T1000 (cell line): ENCODE results near the gene DOCK3.

ENCODE experiments used
- DNase-seq: peaks from one replicate; lab custom pipeline; 2025; ENCODE audit warnings: mixed read lengths; lab: John Stamatoyannopoulos, UW

The DOCK3 gene, protein sequence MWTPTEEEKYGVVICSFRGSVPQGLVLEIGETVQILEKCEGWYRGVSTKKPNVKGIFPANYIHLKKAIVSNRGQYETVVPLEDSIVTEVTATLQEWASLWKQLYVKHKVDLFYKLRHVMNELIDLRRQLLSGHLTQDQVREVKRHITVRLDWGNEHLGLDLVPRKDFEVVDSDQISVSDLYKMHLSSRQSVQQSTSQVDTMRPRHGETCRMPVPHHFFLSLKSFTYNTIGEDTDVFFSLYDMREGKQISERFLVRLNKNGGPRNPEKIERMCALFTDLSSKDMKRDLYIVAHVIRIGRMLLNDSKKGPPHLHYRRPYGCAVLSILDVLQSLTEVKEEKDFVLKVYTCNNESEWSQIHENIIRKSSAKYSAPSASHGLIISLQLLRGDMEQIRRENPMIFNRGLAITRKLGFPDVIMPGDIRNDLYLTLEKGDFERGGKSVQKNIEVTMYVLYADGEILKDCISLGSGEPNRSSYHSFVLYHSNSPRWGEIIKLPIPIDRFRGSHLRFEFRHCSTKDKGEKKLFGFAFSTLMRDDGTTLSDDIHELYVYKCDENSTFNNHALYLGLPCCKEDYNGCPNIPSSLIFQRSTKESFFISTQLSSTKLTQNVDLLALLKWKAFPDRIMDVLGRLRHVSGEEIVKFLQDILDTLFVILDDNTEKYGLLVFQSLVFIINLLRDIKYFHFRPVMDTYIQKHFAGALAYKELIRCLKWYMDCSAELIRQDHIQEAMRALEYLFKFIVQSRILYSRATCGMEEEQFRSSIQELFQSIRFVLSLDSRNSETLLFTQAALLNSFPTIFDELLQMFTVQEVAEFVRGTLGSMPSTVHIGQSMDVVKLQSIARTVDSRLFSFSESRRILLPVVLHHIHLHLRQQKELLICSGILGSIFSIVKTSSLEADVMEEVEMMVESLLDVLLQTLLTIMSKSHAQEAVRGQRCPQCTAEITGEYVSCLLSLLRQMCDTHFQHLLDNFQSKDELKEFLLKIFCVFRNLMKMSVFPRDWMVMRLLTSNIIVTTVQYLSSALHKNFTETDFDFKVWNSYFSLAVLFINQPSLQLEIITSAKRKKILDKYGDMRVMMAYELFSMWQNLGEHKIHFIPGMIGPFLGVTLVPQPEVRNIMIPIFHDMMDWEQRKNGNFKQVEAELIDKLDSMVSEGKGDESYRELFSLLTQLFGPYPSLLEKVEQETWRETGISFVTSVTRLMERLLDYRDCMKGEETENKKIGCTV (N-terminal part only)

GRCh38 chr3:50674349-50675178, at the start of gene DOCK3:
Gene DOCK3, plus strand, starts transcription at chr3:50674927. Its CDS starts 337 bp downstream, at chr3:50675264.
- DNase-seq: peak; percentile 66

DNA sequence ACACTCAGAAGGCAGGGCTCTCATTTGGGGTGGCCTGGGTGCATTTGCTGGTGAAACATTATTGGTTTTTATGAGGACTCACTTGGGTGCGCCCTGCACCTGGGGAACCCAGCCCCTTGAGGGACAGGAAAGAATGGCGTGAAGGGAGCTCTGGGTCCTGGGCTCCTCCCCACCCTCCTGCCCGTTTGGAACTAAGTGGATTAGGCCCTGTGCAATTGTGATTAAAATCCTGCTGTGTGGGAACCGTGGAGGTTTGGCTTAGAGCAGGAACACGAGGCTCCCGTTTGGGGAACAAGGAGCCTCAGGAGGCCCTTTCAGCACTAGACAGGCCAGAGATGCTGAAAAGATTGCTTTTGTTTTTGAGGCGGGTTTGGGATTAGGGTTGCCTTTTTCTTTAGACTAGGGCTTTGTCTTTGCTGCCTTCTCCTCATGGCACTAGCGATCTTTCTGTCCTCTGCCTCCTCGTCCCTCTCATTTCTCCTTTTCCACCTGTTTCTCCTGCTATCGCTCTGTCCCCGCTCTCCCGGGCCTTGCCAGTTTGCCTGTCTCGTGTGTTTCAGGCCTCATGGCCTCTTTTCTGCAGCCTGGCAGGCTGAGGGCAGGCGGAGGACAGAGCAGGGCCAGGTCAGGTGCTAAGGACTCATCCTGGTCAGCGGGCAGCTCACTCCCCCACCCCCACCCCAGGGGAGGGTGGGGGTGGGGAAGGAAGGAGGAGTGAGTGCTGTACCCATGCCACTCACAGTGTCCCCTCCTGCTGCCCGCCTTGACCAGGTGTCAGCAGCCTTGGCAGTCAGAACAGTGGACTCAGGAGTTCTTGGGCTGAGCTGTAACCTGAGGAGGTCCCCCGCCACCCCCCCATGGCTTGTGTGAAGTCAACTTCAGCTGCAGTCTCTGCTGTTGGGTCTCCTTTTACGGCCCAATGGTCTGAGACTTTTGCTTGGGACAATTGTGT, 49.2 kb upstream of the DOCK3 start:
- no peak for DNase-seq

GRCh38 chr3:50626401-50626800, 48.3 kb upstream of the DOCK3 start:
- DNase-seq: no peak

DNA sequence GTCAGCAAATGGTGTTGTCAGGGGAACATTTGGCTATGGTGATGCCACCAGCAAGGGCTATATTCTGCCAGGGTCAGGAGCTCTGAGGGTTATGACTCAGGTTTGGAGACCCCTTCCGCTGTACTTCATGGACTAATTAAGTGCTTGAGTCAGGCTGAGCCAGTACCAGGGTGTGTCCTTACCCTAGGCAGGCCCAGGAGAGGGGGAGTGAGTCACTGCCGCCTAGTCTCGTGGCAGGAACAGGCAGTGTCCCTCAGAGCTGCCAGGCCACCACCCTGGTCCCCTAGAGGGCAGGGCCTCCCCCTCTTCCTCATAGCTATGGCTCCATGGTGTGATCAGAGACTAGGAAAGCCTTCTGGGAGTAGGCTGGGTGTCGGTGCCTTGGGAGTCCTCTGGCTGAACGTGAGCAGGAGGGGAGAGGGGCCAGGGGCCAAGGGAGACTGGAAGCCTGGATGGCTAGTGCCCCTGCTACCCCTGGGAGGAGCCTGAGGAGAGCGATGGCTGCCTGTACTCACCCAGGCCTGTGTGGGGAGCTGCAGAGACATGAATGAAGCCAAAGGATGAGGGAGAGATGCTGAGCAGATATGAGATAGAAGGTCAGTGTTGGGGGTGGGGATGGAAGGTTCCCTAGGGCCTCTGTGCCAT, 47.2 kb upstream of the DOCK3 start:
- DNase-seq: peak; percentile 90

GRCh38 chr3:50628601-50629000, 46.1 kb upstream of the DOCK3 start:
- DNase-seq: no peak

DNA sequence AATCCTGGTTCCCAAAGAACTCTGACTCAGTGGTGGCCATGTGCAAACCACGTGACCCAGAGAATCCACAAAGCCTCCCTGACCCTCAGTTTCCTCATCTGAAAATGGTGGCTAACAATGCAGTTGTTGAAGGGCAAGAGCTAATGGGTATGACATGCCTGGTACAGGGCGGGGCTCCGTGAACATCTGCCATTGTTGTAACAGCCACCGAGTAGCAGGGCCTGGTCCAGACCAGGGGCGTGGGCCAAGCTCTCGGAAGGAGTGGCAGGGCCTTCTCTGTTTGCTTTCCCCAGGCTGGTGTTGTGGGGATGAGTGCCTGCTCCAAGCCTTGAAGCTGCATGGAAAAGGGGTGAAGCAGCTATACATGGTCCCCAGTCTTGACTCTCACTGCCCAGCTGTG, 44.3 kb upstream of the DOCK3 start:
- DNase-seq: no peak

- DNase-seq: no peak
Observed at GRCh38 chr3:50630877-50631276, 43.9 kb upstream of the DOCK3 start.

- DNase-seq: no peak
Observed at GRCh38 chr3:50632450-50632849, 42.3 kb upstream of the DOCK3 start.

DNA sequence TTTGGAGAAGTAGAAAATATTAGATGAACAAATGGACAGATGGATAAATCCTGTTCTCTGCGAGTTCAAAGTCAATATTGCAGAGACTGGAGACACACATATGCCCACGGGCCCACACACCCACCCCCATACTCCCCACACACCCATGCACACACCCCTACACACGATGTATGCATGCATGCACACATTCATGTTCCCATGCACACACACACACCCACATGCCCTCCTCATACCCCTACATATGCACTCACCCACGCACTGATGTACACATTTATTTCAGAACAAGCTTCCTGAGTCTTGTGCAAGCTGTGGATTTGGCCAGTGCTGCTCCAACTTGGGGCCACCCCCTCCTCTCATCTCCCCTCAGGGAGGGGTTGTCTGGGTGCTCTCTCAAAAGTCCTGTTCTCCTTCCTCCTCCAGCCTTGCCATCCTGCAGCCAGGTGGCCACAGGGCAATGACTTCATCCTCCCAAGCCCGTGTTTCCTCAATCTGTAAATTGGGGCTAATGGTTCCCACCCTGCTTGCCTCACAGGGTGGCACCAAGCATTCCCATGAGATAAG, 41.4 kb upstream of the DOCK3 start:
- no peak for DNase-seq

- no peak for DNase-seq
Observed at GRCh38 chr3:50635066-50635465, 39.7 kb upstream of the DOCK3 start.

DNA sequence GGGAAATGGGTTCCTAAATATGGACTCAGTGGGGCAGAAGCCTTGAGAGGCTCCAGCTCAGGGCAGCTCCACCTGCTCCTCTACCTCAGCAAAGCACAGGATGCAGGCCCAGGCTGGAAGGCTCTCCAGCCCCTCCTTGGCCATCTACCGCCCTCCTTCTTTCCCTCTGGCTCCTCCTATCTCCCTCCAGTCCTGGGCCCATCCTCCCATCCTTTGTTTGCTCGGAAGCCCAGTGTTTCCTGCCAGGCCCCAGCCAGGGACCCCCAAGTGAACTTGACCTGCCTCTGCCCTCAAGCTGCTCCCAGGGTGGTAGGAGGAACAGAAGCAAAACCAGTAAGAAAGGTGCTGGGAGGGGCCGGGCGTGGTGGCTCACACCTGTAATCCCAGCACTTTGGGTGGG, 37.7 kb upstream of the DOCK3 start:
- DNase-seq: no peak

- no peak for DNase-seq
Observed at GRCh38 chr3:50637945-50638344, 36.8 kb upstream of the DOCK3 start.

GRCh38 chr3:50639055-50639494, 35.7 kb upstream of the DOCK3 start:
- peak; percentile 69 for DNase-seq

DNA sequence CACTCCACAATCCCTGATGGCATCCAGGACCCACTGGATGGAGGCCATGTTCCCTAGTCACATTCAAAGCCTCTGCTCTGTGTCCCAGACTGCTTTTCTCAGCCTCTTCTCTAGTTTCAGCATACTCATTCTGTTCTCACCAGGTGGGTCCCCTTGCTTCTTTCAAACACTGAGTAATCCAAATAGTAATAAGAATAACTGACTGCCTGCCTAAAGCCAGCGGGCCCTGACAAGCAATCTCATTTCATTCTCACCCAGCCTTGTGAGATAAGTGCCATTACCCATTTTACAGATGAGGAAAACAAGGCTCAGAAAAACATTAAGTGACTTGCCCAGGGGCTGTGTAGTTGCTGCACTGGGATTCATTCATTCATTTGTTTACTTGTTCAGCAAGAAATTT, 32.3 kb upstream of the DOCK3 start:
- DNase-seq: no peak

- no peak for DNase-seq
Observed at GRCh38 chr3:50644561-50644960, 30.2 kb upstream of the DOCK3 start.

DNA sequence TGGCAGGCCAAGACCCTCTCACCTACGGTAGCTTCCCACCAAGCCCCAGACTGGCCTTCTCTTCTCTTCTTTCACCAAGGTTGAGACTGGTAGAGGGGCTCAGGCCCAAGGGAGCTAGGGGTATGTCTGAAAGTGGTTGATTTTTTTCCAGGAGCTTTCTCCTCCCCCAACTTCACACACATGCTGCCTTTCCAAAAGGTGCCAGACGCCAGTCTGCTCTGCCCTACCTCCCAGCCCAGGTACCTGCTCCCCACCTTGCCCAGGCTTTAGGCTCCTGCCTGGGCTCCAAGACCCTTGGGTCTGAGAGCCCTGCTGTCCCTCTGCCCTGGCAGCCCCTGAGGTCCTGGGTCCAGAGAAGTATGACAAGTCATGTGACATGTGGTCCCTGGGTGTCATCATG, 29.3 kb upstream of the DOCK3 start:
- no peak for DNase-seq

GRCh38 chr3:50648313-50648712, 26.4 kb upstream of the DOCK3 start:
- DNase-seq: no peak

DNA sequence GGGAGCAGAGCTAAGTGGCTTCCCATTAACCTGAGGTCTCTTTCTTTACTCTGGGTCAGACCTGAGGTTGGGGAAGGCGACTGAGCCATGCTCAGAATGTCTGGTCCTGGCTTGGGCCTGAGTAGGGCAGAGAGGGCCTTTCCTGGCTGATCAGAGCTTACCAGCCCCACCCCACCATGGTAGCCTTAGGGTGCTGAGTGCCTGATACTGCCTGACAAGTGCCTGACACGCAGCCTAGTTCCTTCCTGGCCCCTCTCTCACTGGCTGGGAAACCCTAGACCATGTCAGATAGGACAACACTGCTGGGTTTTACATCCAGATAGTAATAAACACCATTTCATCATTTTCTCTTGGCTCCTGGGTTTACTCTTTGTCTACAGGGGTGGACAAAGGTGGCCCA, 25.8 kb upstream of the DOCK3 start:
- no peak for DNase-seq

DNA sequence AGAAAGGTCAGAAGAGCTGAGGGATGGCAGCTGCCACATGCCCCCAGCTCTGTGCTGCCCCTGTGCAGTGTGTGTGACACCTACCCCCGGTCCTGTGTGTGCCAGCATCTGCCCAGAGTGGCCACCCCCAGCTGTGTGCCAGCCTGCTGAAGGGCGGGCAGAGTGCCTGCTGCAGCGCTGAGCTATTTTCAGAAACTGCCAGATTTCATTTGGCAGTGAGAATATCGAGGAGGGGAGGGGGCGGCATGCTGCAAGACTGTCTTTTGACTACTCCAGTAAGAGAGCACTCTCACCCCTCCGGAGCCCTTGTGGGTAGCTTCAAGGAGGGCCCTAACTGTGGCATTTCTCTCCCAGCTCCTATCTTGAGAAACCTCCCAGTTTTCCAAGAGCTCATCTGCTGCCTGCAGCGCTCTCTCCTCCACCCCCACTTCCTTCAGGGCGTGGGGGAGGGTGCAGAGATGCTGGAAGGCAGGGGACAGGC, 25.2 kb upstream of the DOCK3 start:
- DNase-seq: no peak
